Activated CD4-positive, CD25-positive, alpha-beta regulatory T cell treated with anti-CD3 and anti-CD28 coated beads, Interleukin-2, amount 50 U/mL, for 24 hours (primary cell): Measurements from ENCODE around the gene VPS13A.

Experiments used
- ATAC-seq, 2 donors: fragments of 150-1000 bp; cut with Tn5 transposase; one replicate each; pipeline ENCODE4 v1.10.0; 2021; ENCODE audit warnings: mild to moderate bottlenecking in 1 of 2, moderate library complexity in 1 of 2

VPS13A gene

GRCh38 chr9:77177143-77177893, at the start of gene VPS13A:
Gene VPS13A, plus strand, starts transcription at chr9:77177534. Its CDS starts 171 bp downstream, at chr9:77177705.
- peak; percentile 86 to 87 for ATAC-seq

GRCh38 chr9:77128125-77128789, 49.1 kb upstream of the VPS13A start:
- no peak for ATAC-seq

GRCh38 chr9:77131399-77131798, 45.9 kb upstream of the VPS13A start:
- ATAC-seq = no peak

GRCh38 chr9:77133011-77133410, 44.3 kb upstream of the VPS13A start:
- no peak for ATAC-seq

GRCh38 chr9:77142366-77142765, 35.0 kb upstream of the VPS13A start:
- no peak for ATAC-seq

GRCh38 chr9:77149879-77150278, 27.5 kb upstream of the VPS13A start:
- no peak for ATAC-seq

GRCh38 chr9:77152289-77152688, 25.0 kb upstream of the VPS13A start:
- ATAC-seq = no peak

- no peak for ATAC-seq
These were observed 20.5 kb upstream of the VPS13A start for GRCh38 chr9:77156646-77157371.

- ATAC-seq = no peak
These were observed 18.4 kb upstream of the VPS13A start for GRCh38 chr9:77158772-77159513.

GRCh38 chr9:77161191-77161590, 16.1 kb upstream of the VPS13A start:
- ATAC-seq = no peak

- no peak for ATAC-seq
These were observed 15.4 kb upstream of the VPS13A start for GRCh38 chr9:77161966-77162365.

- no peak for ATAC-seq
These were observed 15.0 kb upstream of the VPS13A start for GRCh38 chr9:77162366-77162765.

GRCh38 chr9:77163884-77164283, 13.4 kb upstream of the VPS13A start:
- ATAC-seq = no peak

GRCh38 chr9:77166193-77166592, 11.1 kb upstream of the VPS13A start:
- ATAC-seq = no peak

- ATAC-seq = no peak
These were observed 6.2 kb upstream of the VPS13A start for GRCh38 chr9:77170991-77171699.

- no peak for ATAC-seq
These were observed 2.2 kb upstream of the VPS13A start for GRCh38 chr9:77175151-77175550.

GRCh38 chr9:77176106-77176505, 1.2 kb upstream of the VPS13A start:
- ATAC-seq = no peak

GRCh38 chr9:77176686-77177142, 620 bp upstream of the VPS13A start:
- no peak for ATAC-seq

GRCh38 chr9:77177894-77178794, 810 bp downstream of the VPS13A start:
- ATAC-seq = peak in 1 of 2 donors; percentile 0

GRCh38 chr9:77180056-77180455, 2.7 kb downstream of the VPS13A start:
- no peak for ATAC-seq

- no peak for ATAC-seq
These were observed 6.2 kb downstream of the VPS13A start for GRCh38 chr9:77183581-77183980.
